Left lung (tissue), 10 donors: Measurements from ENCODE around the gene CD55. TPM values are rescaled to one million over a fixed set of nuclear protein-coding genes. Genes with fewer than 3 reads are reported as not detected.
A peak's percentile ranks its signal among the peaks of the same experiment; 100 is the strongest.

Experiments
- ATAC-seq: fragments of 200-7000 bp; cut with Tn5 transposase; one replicate; pipeline ENCODE4 v1.9.1; 2020; ENCODE audit warnings: moderate library complexity
- DNase-seq, 4 donors: peaks; one replicate each; pipeline ENCODE4 v3.0.0-alpha.2; 2013 to 2020
- H3K27ac ChIP-seq, 2 donors: fragments of 200-600 bp; sonication (generic) in 1 of 2; one replicate each; pipeline versions ENCODE4 v1.5.0 to v1.8.0; 2020 to 2021
- H3K27me3 ChIP-seq, 2 donors: fragments of 200-600 bp; sonication (generic) in 1 of 2; one replicate each; pipeline versions ENCODE4 v1.5.0 to v1.8.0; 2020 to 2021
- H3K36me3 ChIP-seq, 2 donors: fragments of 200-600 bp; sonication (generic) in 1 of 2; one replicate each; pipeline versions ENCODE4 v1.5.0 to v1.8.0; 2020 to 2021
- H3K4me1 ChIP-seq, 2 donors: fragments of 200-600 bp; one replicate each; pipeline ENCODE4 v1.8.0; 2021
- H3K4me3 ChIP-seq, 2 donors: fragments of 200-600 bp; sonication (generic) in 1 of 2; one replicate each; pipeline versions ENCODE4 v1.5.0 to v1.8.0; 2020 to 2021; ENCODE audit warnings: mild to moderate bottlenecking in 1 of 2
- H3K9me3 ChIP-seq, 2 donors: fragments of 200-600 bp; sonication (generic) in 1 of 2; one replicate each; pipeline versions ENCODE4 v1.5.0 to v1.8.0; 2020 to 2021
- intact Hi-C, 2 donors: fragments of 100-400 bp; cut with DNase I; formaldehyde crosslinking; loops; one replicate each; pipeline versions ENCODE4 v1.11.2 to v1.14.2; 2022
- polyA plus RNA-seq, 6 donors: library from polyadenylated mRNA; unstranded; fragments of 120-200 nt; gene quantifications; one replicate each; pipeline ENCODE4 v1.2.1, GENCODE V29; 2013; ENCODE audit not compliant: insufficient read length in 6 of 6
- total RNA-seq, 2 donors: library from RNA; stranded (reverse); fragmentation: NEBNext Ultra II Directional; extraction: Animal tissue kit (Norgen Biotek cat#: 25700); gene quantifications; one replicate each; pipeline ENCODE4 v1.2.1, GENCODE V29; 2021
- TF ChIP-seq, protein P1 (sequence below), 2 donors: fragments of 200-600 bp; sonication (generic) in 1 of 2; IDR thresholded peaks; one replicate each; pipeline versions ENCODE4 v1.5.0 to v1.8.0; 2021; ENCODE audit warnings: antibody characterized with exemption in 2 of 2
- donor health status: DM: no; HTN: yes; CAD: no.
- donor health status: DM: no; HTN: no; CAD: no.

Gene CD55
- total and polyA plus RNA-seq, 8 donors, result 53.9 to 593 (median 72.2) TPM

DNA sequence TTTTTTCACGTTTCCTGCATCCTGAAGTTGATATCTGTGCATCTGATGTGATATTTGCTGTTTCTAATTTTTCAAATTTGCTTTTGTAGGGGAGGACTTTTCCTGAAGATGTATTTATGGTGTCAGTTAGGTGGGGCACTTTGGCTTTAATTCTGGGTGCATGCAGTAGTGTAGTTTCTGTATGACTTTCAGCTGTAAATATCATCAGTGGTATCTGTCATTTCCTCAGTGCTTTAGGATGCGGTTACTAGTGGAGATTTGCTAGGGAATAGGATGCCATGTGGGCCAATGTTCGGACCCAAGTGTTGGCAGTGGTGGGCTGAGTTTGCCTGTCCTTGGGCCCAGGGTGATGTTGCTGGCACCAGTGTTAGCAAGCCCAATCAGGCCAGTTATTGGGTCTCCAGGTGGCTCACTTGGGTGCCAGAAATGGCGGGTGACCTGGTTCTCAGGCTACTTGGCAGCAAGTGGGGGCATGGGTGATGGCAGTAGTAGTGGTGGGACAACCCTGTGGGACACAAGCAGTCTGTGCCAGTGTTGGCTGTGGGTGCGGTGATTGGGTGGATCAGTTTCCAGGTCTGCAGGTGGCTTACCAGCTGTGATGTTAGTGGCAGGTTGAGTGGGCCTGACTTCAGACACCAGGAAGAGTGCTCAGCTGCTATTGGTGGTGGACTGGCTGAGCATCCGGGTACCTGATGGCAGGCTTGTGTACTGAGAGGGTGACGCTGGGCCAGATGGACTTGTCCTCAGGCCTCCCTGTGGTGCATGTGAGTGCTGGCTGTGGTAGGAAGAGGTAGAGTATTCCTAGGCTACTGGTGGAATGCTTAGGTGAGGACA, 24.4 kb downstream of the CD55 start:
- ATAC-seq (peak; percentile 10), DNase-seq (peak in 1 of 4 donors; percentile 11)
- H3K4me3 ChIP-seq, result no peak overlapping the region
- peaks cover 0 to 2% of the 10 kb centered on the region in 2 donors for H3K9me3 ChIP-seq
- peak overlapping the region in 1 of 2 donors; percentile 13 for H3K27ac ChIP-seq
- H3K36me3 ChIP-seq, result peaks cover 0 to 76% of the 10 kb centered on the region in 2 donors
- peaks cover 0 to 47% of the 10 kb centered on the region in 2 donors for H3K4me1 ChIP-seq
- intact Hi-C loops, result no loop called here
- TF ChIP-seq, protein P1, sequence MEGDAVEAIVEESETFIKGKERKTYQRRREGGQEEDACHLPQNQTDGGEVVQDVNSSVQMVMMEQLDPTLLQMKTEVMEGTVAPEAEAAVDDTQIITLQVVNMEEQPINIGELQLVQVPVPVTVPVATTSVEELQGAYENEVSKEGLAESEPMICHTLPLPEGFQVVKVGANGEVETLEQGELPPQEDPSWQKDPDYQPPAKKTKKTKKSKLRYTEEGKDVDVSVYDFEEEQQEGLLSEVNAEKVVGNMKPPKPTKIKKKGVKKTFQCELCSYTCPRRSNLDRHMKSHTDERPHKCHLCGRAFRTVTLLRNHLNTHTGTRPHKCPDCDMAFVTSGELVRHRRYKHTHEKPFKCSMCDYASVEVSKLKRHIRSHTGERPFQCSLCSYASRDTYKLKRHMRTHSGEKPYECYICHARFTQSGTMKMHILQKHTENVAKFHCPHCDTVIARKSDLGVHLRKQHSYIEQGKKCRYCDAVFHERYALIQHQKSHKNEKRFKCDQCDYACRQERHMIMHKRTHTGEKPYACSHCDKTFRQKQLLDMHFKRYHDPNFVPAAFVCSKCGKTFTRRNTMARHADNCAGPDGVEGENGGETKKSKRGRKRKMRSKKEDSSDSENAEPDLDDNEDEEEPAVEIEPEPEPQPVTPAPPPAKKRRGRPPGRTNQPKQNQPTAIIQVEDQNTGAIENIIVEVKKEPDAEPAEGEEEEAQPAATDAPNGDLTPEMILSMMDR (IDR thresholded peaks at IDR 0.05), result no peak
- H3K27me3 ChIP-seq, result no peaks in the 10 kb centered on the region

DNA sequence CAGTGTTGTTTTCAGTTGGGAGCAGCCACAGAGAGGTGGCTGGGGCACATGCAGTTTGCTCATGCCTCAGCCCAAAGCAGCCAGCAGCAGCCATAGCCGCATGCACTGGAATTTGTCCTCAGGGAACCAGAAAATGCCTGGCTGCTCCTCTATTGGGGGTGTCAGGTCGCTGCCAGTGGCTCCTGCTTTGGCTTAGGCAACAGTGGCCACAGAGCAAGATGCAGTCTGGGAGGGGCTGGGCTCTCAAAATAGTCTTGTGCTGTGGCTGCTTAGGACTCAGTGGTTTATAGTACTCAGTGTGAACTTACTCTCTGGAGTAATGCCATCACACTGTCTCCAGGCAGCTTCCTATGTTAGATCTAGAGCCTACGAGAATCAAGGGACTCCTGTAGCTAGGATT, 25.0 kb downstream of the CD55 start:
- TF ChIP-seq, protein P1 (IDR thresholded peaks at IDR 0.05), result no peak
- H3K27ac ChIP-seq, result no peak overlapping the region
- intact Hi-C loops, result no loop called here

DNA sequence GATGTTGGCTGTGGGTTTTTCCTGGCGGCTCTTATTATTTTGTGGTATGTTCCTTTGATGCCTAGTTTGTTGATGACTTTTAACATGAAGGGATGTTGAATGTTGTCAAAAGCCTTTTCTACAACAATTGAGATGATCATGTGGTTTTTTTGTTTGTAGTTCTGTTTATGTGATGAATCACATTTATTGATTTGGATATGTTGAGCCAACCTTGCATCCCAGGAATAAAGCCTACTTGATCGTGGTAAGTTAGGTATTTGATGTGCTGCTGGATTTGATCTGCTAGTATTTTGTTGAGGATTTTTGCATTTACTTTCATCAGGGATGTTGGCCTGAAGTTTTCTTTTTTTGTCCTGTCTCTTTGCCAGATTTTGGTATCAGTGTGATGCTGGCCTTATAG, 28.5 kb downstream of the CD55 start:
- H3K36me3 ChIP-seq, result peaks cover 0 to 73% of the 10 kb centered on the region in 2 donors
- no peaks in the 10 kb centered on the region for H3K27me3 ChIP-seq
- H3K4me1 ChIP-seq, result peaks cover 0 to 19% of the 10 kb centered on the region in 2 donors
- H3K9me3 ChIP-seq, result peaks cover 0 to 2% of the 10 kb centered on the region in 2 donors
- TF ChIP-seq, protein P1 (IDR thresholded peaks at IDR 0.05), result no peak
- no peak overlapping the region for H3K4me3 ChIP-seq
- ATAC-seq (no peak), DNase-seq (no peak)
- intact Hi-C loops, result no loop called here
- no peak overlapping the region for H3K27ac ChIP-seq

More for the DNA sequence above, 25.0 kb downstream of the CD55 start:
- Histone ChIP-seq H3K36me3 (peaks cover 0 to 70% of the 10 kb centered on the region in 2 donors), H3K4me1 (peaks cover 0 to 46% of the 10 kb centered on the region in 2 donors), H3K4me3 (no peak overlapping the region), H3K9me3 (peaks cover 0 to 2% of the 10 kb centered on the region in 2 donors), H3K27me3 (no peaks in the 10 kb centered on the region)
- DNase-seq (peak in 1 of 4 donors; percentile 50), ATAC-seq (peak; percentile 34)

DNA sequence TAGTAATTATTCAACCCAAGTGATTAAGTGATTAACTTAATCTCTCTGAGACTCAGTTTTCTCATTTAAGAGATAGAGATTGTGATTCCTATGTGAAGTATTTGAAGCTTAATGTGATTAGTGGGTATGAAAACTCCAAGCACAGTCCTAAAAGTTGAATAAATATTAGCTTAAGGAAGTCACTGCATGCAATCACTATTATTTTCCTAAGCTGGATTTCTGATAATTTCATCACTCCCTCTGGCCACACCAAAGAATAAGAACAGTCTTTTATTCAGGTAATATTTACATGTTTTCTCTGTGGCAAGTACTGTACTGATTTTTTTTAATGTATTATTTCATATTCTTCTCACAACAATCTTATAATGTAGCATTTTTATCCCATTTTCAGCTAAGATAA, 31.1 kb downstream of the CD55 start:
- DNase-seq (no peak), ATAC-seq (no peak)
- TF ChIP-seq, protein P1 (IDR thresholded peaks at IDR 0.05), result no peak
- H3K27me3 ChIP-seq, result no peaks in the 10 kb centered on the region
- H3K27ac ChIP-seq, result no peak overlapping the region
- intact Hi-C loops, result no loop called here
- peaks cover 0 to 47% of the 10 kb centered on the region in 2 donors for H3K36me3 ChIP-seq
- H3K9me3 ChIP-seq, result peaks cover 0 to 2% of the 10 kb centered on the region in 2 donors
- H3K4me3 ChIP-seq, result no peak overlapping the region
- peaks cover 0 to 8% of the 10 kb centered on the region in 2 donors for H3K4me1 ChIP-seq

DNA sequence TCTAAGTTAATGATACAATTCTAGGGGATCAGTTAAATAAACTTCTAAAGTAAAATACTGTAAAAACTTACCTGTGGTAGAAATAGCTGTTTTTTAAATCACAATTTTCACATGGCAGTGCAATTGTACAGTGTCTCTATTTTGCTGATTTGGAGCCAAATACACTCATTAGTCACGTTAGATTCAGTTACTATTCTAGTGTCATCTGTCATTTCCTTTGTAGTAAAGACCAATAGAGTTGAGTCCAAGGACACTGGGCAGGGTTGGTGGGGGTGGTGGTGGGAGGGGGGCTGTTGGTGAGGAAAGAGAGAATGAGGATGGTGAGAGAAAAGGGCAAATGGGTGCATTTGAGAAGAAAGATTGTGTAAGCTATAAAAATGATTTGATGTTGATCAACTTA, 33.6 kb downstream of the CD55 start:
- Histone ChIP-seq H3K4me1 (peaks cover 0 to 8% of the 10 kb centered on the region in 2 donors), H3K27ac (no peak overlapping the region), H3K4me3 (no peak overlapping the region), H3K36me3 (peaks cover 3 to 41% of the 10 kb centered on the region in 2 donors), H3K27me3 (no peaks in the 10 kb centered on the region), H3K9me3 (no peaks in the 10 kb centered on the region)
- intact Hi-C loops, result no loop called here
- ATAC-seq (no peak), DNase-seq (no peak)
- TF ChIP-seq, protein P1 (IDR thresholded peaks at IDR 0.05), result no peak
